SHP77 (cell line): ENCODE results near the gene GRK1.

Source experiments
- DNase-seq, 2 experiments: peaks; one replicate each; lab custom pipeline; 2025; lab: John Stamatoyannopoulos, UW

Gene GRK1

DNA sequence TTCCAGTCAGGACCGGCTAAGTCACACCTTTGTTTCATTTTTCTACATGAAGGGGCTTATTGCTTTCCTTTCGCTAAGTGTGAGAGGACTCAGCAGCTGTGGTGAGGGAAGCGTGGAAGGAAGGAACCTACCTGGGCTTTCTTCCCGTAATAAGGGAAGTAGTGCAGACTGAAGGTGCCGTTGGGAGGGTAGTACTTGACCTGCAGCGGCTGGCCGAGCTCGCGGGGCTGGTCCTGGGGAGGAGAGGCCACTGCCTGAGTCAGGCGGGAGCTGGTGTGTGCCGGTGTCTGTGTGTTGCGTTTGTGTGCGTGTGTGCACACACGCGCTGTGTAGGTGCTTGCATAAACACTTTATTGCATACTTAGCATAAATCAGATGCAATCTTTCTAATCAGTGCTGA lies 16.7 kb upstream of the GRK1 start:
- peak in 1 of 2 experiments; percentile 52 for DNase-seq

DNA sequence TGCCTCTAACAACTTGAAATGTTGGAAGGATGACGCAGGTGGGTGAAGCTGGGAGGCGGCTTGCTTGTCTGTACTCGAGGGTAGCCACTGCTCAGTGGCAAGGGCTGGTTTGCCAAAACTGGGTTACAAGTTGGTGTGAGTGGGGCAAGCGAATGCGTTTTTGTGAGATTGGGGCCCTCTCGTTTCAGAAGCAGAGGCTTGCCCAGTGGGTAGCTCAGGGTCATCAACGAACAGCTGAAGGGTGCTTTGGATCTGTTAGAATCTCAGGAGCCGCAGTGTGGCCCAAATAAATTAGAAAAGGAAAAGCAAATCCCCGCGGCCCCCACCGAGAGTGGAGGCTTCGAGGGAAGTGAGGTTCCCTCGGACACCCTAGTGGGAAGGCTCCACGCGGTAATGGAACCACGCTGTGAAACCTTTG lies 16.3 kb upstream of the GRK1 start:
- DNase-seq: peak; percentile 26 to 52

DNA sequence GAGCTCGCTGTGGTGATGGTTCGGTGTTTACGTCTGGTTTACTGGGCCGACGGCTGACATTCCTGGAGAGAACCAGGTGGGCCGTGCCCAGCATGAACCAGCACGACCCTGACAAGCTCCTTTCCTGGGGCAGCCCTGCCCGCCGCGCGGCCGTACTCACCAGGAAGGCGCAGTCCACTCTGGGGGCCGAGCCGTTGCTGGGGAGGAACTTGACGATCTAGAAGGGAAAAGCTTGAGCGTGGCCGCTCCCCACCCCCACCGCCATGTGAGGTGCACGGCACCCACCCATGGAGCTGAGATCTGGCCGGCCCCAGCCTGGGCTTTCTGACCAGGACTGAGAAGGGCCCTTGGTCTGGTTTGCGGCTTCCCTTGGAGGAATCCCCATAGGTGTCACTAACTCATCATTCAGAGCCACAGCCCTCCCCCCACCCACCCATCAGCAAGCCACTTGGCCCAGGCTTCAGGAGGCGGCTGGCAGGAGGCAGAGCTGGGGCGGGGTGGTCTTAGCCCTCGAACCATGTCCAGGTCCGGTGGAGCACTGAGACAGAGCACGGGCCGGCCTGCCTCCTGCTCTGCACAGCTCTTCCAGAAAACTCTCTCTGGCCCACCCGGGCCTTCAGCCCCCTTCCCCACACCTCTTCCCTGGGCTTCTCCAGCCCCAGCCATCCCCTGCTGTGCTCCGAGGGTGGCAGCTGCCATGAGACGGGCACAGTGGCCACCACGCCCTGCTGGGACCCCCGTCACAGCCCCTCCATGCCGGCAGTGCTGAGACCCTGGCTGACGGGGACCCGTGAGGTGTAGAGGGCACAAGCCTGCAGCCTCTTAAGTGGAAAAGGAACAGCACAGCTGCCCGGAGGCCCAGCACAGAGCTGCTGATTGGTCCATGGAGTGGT lies 15.3 kb upstream of the GRK1 start:
- no peak for DNase-seq

DNA sequence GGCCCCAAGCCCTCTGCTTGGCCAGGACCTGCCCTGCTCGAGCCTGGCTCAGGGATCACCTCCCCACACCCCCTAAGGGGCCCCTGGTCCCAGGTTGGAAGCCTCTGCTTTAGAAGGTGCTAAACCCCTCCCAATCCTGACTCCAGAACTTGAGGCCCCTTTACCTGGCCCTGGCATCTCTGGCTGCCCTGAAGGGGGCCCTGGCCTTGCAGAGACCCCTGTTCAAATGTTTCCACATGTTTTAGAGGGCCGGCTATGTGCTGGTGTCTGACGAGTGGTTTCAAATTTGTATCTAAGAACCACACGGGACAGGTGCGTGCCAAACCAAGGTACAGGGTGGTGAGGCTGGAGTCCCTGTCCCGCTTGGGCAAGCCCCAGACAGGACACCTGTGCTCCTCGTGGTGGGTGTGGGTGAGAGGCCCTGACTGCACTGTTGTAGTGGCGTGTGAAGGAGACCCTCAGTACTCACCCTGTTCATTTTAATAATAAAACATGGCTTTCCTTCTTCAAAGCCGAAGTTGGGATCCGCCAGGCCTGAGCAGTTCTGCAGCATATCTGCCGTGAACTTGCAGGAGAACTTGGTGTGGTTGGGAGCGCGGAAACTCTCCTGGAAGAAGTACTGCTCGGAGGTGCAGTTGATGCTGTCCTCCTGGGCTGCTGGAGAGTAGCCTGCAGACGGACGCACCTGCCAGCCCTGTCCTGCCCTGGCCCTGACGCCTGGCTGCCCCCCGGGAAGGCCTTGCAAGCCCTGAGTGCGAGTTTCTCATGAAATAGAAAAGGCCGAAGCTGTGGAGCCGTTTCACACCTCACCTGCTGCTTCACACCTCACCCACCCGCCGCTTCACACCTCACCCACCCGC lies 14.4 kb upstream of the GRK1 start:
- DNase-seq: no peak

DNA sequence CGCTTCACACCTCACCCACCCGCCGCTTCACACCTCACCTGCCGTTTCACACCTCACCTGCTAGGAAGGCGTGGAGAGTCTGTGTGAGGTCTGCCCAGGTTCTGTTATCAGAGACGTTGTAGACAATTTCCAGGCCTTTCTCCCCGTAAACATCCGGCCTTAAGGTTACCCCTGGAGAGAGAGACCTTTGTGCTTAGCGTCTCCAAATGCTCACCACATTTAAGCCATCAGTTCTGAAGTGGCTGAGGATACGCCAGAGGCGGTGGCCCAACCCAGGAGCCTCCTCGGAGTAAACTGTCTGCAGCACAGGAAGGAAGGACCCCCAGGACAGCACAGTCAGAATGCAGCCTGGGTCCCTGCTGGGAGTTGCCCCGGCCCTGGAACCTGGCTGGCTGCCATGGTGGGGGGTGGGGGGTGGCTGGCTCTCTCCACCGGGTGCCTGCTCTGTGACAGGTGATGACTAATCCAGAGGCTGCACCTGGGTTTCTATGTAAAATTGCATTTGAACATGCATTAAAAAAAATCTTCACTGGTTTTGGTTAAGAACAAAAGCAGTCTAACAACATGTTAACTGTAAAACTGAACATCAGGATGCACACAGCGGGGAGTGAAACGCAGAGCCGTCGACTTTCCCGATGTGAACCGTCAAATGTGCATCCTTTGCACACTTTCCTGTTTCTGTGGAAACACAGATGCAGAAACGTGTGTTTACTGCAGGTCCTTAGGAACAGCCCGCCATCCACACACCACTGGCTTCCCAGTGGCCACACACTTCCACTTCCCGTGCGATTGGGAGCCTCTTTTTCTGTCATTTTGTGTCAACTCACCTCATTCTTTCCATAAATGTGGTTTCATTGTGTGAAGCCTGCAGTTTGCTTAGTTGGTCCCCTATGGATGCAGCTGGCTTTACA lies 13.5 kb upstream of the GRK1 start:
- peak; percentile 29 to 66 for DNase-seq

DNA sequence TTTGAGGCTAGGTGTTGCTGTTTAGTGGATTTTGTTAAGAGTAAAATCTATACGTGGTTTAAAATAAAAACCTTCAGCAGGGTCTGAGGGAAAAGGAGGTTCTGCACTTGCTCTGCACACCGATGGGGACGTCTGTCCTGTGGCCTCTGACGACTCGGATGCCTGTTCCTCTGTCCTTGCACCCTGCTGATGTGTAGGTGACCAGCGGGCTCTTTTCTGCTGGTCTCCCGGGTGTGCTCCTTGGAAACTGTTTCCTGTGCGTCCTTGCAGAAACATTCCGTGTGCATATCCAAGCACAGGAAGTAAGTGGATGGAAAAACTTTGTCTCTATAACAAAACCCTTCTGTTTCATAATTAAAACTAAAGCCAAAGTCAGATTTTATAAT lies 12.9 kb upstream of the GRK1 start:
- DNase-seq: no peak

DNA sequence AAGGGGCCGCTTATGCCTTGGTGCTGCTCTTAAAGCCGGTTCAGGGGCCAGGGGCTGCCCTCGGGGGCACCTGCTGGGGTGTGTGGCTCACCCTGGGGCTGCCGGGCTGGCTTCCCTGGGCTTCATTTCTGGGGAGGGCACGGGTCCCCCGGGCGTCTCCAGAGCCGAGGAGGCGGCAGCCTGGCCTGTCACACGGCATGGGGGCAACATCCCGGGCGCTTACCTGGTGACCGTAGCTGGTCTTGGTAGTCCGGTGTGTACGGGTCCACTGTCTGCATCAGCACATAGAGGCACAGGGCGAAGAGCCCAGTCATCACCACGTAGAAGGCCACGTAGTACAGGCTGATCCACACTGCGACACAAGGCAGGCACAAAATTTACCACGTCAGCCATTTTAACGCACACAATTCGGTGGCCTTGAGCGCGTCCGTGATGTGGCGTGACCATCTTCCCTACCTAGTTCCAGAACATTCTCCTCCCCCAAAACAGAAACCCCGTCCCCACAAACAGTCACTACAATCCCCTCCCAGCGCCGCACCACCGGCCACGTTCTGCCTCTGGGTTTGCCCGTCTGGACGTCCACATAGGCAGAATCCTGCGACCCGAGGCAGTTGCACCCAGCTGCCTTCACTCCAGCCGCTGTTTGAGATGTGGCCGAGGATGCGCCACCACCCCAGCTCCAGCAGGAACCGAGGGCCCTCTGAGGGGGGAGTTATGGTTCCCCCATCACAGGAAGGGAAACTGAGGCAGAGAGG lies 12.3 kb upstream of the GRK1 start:
- DNase-seq: no peak

DNA sequence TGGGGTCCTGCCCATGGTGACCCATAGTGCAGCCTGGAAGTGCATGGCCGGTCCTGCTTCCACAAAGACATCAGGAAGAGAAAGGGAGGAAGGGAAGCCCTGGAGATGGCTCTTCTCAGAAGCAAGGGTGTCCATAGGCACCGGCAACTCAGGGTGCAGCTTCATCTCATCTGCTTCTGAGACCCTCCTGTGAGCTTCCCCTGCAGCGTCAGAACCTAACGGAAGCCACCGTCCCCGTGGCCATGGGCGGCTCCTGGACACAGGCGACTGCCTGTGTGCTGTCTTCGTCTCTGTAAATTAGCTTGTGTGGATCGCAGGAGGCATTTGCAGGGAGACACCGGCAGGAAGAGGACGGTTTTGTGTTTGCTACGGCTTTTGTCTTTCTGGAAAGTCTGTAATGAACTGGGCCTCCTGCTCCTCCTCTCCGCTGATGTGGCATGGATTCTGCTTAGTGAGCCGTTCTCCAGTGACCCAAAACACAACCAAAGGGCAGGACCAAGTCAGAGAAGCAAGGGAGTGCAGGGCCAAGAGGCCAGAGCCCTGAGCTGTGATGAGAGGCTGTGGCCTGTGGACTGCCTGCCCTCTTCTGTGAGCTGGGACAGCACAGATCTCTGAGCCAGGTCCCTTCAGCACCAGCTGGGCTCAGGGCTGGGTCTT lies 11.5 kb upstream of the GRK1 start:
- no peak for DNase-seq

DNA sequence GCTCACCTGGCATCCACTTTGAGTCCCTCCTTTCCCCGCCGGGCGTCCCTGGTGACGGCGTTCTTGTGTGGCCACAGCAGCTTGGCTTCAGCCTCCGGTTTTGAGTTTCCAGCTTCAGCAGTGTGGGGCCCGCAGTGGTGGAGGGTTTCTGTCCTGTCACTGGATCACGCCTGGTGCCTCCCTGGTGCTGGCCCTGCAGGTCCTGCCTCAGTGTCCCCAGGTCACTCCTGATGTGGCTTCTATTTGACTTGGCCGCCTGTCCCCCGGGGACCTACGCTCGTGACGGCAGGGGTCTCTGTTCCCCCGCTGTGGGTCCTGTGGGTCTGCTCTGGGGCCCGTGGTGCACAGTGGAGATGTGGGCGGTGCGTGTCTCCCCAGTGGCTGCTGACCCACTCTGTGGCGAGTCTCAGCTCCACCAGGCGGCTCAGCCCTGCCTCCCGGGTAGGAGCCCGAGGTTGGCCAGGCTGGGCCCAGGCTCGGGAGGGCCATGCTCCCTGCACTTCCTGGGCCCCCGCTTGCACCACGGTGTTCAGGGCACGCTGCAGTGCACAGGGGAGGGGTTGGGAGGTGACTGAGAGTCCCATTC lies 10.9 kb upstream of the GRK1 start:
- no peak for DNase-seq

DNA sequence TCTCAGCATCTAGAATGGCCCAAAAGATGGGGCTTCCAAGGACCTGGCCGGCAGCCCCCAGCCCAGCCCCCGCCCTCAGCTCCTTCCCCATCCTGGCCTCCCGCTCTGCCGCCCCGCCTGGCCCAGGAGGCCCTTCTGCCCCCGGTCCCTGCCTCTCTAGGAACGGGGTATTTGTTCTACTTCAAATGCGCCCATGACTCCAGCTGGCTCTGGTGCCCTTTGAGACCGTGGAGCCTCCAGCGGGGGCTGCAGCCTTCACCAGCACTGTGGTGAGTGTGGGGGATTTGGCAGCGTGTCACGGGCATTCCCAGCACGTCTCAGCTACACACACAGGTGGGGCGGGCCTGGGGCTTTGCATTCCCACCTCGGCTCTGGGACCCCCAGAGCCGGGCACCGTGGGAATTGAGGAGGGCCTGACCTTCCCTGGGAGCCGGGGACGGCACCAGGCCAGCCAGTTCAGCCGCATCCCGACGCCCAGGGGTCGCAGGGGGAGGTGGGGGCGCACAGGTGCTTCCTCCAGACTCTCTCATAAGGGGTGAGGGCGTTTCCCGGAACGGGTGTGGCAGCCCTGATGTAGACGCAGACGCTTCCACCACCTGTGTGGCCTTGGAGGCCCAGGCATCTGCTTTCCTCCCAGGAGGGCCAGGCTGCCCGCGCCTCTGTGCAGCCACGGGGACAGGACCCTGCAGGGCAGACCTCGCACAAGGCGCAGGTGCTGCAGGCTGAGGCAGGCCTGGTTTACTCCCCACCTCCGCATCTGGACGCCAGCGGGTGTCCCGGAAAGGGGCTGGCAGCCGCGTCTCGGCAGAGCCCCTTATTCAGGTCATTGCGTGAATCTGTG lies 10.0 kb upstream of the GRK1 start:
- no peak for DNase-seq

DNA sequence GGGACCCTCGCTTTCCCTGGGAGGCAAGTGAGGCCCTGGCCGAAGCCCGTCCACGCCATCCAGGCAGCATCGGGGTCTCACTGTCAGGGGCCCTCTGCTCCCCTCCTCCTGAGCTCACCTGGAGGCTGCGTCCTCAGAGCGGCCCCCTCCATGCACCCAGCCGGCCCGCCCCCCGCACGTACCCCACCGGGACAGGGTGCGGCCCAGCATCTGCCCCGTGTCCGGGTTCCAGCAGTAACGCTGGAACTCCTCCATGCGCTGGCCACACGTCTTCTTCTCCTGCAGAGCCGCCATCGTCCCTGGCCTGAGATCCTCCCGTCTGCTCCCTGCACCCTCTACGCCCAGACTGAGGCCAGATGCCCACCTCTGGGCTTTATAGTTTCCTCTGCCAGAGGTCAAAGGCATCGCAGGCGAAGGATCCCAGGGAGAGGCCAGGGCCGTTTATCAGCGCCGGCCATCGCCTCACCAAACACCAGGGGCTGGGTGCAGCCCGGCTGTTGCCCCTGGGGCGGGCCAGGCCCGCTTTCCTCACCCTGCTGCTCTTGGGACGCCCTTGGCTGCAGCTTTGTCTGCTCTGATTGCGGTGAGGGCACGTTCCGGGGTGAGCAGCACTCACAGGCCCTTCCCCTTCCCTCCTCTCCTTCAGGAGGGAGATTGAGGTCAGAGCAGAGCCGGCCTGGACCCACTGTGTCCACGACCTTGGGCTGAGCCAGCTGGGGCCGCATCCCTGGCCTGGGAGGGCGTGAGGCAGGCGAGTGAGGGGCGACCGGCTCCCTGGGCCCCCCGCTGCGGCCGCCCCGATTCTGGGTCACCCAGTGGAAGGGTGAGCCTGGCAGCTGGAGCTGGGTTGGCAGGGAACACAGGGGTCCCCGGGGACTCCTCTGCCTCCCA lies 8.9 kb upstream of the GRK1 start, which contains the start of gene ATP4B:
ATP4B (minus strand) TSS at position 348 of the 891 bp plus-strand sequence; CDS start at position 294, 54 bp downstream.
- DNase-seq: no peak

DNA sequence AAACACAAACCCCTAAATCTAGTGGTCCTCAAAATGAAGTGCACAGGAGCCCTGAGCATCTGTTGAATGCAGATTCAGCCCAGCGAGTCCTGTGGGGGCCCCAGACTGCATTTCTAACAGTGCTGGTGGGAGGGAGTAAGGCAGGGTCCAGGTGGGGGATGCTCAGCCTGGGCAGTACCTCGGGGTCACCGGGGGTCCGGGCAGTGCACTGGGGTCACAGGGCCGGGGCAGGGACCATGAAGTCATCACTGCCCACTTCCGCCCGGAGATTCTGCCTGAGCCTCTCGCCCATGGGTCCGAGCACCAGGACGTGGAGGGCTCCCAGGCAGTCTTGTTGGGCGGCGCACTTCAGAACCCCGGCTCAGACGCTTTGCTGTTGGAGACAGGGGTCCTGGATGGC lies 8.2 kb upstream of the GRK1 start:
- no peak for DNase-seq

DNA sequence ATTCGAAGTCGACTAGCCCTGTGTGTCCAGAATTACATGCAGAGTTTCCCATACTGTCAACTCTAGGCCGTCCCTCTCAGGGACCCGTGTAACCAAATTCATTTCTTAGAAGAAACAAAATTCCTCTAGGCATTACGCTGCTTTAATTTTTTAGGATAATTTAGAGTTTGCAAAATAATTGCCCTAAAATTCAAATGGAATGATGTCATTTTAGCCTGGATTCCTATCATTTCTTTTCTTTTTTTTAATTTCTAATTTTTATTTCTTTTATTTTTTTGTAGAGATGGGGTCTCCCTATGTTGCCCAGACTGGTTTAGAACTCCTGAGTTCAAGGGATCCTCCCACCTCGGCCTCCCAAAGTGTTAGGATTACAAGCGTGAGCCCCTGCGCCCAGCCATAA lies 7.7 kb upstream of the GRK1 start:
- DNase-seq: no peak

DNA sequence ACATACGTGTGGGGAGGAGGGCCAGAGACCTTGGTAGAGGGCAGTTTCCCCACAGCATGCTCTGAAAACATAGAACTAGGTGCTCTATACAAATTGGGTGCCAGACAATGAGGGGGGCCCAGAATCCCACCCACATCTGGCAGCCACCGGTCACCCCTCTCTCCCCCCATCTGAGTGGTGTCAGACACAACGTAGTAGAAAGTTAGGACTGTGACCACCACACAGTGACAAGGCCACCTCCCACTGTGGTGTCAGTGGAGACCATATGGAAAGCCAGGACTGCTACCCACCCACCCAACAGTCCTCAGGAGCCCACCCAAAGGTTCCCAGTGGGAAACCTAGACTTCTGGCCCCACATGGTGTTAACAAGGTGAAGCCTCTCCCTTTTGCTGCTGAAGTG lies 7.0 kb upstream of the GRK1 start:
- DNase-seq: no peak

DNA sequence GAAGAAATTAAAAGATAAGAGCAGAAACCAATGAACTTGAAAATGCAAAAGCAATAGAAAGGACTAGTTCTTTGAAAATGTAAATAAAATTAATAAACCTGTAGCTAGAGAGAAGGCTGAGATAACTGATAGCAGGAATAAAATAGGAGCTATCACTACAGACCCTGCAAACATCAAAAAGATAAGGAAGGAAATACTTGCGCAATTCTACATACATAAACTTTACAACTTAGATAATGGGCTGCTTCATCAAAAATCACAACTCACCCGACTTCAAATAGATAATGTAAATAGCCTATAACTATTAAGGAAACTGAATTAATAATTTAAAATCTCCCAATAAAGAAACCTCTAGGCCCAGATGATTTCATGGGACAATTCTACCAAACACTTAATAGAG lies 5.5 kb upstream of the GRK1 start:
- DNase-seq: no peak

DNA sequence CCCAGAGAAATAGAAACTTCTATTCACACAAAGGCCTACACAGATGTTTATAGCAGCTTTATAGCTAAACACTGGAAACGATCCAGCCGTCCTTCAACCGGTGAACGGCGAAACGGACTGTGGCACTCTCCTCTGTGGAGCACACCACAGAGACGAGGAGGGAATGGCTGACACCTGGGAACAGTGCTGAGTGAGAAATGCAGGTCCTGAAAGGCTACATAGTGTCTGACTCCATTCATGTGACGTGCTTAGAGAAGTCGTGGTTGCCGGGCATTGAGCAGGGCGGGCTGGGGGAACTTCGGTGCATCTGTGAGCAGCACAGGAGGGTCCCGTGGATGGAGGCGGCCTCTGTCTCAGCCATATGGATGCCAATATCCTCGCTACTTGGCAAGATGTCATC lies 3.1 kb upstream of the GRK1 start:
- DNase-seq: no peak

DNA sequence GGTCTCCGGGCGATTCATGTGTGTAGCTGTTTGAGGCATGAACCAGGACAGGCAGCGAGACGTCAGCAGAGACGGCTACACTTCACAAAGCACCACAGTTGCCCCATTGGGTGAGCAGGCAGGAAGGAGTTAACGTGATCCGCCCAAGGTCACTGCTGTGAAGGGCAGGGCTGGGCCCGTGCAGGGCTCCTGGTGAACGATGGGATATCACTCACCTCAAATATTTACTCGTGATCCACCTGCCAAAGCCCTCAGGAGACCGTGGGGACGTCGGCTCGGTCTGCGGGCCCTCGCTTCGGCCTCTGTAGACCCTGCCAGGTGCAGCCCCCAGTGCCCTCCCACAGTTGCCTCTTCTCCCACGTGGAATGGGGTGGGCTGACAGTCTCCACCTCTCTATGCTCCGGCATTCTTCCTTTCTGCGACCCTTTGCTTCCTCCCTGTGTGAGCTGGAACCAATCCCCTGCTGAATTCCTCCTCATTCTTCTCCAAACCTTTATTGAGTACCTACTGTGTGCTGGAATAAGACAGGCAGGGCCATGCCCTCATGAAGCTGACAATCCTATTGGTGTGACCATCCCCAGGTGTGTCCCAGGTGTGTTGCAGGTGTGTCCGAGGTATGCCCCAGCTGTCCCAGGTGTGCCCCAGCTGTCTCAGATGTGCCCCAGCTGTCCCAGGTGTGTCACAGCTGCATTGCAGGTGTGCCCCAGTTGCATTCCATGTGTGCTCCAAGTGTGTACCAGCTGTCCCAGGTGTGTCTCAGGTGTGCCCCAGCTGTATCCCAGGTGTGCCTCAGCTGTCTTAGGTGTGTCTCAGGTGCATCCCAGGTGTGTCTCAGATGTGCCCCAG lies 2.0 kb upstream of the GRK1 start:
- DNase-seq: peak; percentile 19 to 26
